ENCODE results near the gene ZNF208.

The ZNF208 gene

GRCh38 chr19:21922276-21922675 is 88.5 kb downstream of the ZNF208 start:
- H3K27ac ChIP-seq (ENCODE audit: poor library complexity, severe bottlenecking): no peak overlapping the region
- H3K27me3 ChIP-seq (ENCODE audit: insufficient read depth, poor library complexity, severe bottlenecking): no peaks in the 10 kb centered on the region
- ATAC-seq (ENCODE audit: low read depth) (no peak), DNase-seq (ENCODE audit: low spot score) (no peak)
- no peak for TF ChIP-seq CTCF (IDR thresholded peaks at IDR 0.05; ENCODE audit: poor library complexity, severe bottlenecking)
- peaks cover 3% of the 10 kb centered on the region for H3K9me3 ChIP-seq (ENCODE audit: severe bottlenecking)
- no peaks in the 10 kb centered on the region for H3K4me1 ChIP-seq (ENCODE audit: insufficient read depth, poor library complexity, severe bottlenecking)
- no peak overlapping the region for H3K4me3 ChIP-seq (ENCODE audit: severe bottlenecking)
- H3K36me3 ChIP-seq (ENCODE audit: low read depth): no peaks in the 10 kb centered on the region

GRCh38 chr19:21921691-21922180 is 89.0 kb downstream of the ZNF208 start:
- H3K36me3 ChIP-seq (ENCODE audit: low read depth): no peaks in the 10 kb centered on the region
- ATAC-seq (ENCODE audit: low read depth) (no peak), DNase-seq (ENCODE audit: low spot score) (no peak)
- no peak overlapping the region for H3K27ac ChIP-seq (ENCODE audit: poor library complexity, severe bottlenecking)
- H3K9me3 ChIP-seq (ENCODE audit: severe bottlenecking): peaks cover 3% of the 10 kb centered on the region
- no peaks in the 10 kb centered on the region for H3K27me3 ChIP-seq (ENCODE audit: insufficient read depth, poor library complexity, severe bottlenecking)
- no peak overlapping the region for H3K4me3 ChIP-seq (ENCODE audit: severe bottlenecking)
- TF ChIP-seq CTCF (IDR thresholded peaks at IDR 0.05; ENCODE audit: poor library complexity, severe bottlenecking): no peak
- H3K4me1 ChIP-seq (ENCODE audit: insufficient read depth, poor library complexity, severe bottlenecking): no peaks in the 10 kb centered on the region

GRCh38 chr19:21915411-21915810 is 95.3 kb downstream of the ZNF208 start:
- no peaks in the 10 kb centered on the region for H3K36me3 ChIP-seq (ENCODE audit: low read depth)
- H3K27me3 ChIP-seq (ENCODE audit: insufficient read depth, poor library complexity, severe bottlenecking): no peaks in the 10 kb centered on the region
- no peak for ATAC-seq (ENCODE audit: low read depth)
- no peak for TF ChIP-seq CTCF (IDR thresholded peaks at IDR 0.05; ENCODE audit: poor library complexity, severe bottlenecking)
- no peak overlapping the region for H3K27ac ChIP-seq (ENCODE audit: poor library complexity, severe bottlenecking)
- DNase-seq (ENCODE audit: low spot score): no peak
- no peaks in the 10 kb centered on the region for H3K4me1 ChIP-seq (ENCODE audit: insufficient read depth, poor library complexity, severe bottlenecking)
- peaks cover 5% of the 10 kb centered on the region for H3K9me3 ChIP-seq (ENCODE audit: severe bottlenecking)
- no peak overlapping the region for H3K4me3 ChIP-seq (ENCODE audit: severe bottlenecking)

- H3K27me3 ChIP-seq (ENCODE audit: insufficient read depth, poor library complexity, severe bottlenecking): no peaks in the 10 kb centered on the region
- no peak overlapping the region for H3K4me3 ChIP-seq (ENCODE audit: severe bottlenecking)
- ATAC-seq (ENCODE audit: low read depth) (no peak), DNase-seq (ENCODE audit: low spot score) (no peak)
- H3K9me3 ChIP-seq (ENCODE audit: severe bottlenecking): peaks cover 2% of the 10 kb centered on the region
- H3K36me3 ChIP-seq (ENCODE audit: low read depth): no peaks in the 10 kb centered on the region
- H3K4me1 ChIP-seq (ENCODE audit: insufficient read depth, poor library complexity, severe bottlenecking): no peaks in the 10 kb centered on the region
- H3K27ac ChIP-seq (ENCODE audit: poor library complexity, severe bottlenecking): no peak overlapping the region
- TF ChIP-seq CTCF (IDR thresholded peaks at IDR 0.05; ENCODE audit: poor library complexity, severe bottlenecking): no peak
Measured at GRCh38 chr19:21912654-21913053, 98.1 kb downstream of the ZNF208 start.

- no peak overlapping the region for H3K27ac ChIP-seq (ENCODE audit: poor library complexity, severe bottlenecking)
- no peaks in the 10 kb centered on the region for H3K4me1 ChIP-seq (ENCODE audit: insufficient read depth, poor library complexity, severe bottlenecking)
- H3K4me3 ChIP-seq (ENCODE audit: severe bottlenecking): no peak overlapping the region
- DNase-seq (ENCODE audit: low spot score): no peak
- H3K27me3 ChIP-seq (ENCODE audit: insufficient read depth, poor library complexity, severe bottlenecking): no peaks in the 10 kb centered on the region
- no peaks in the 10 kb centered on the region for H3K36me3 ChIP-seq (ENCODE audit: low read depth)
- H3K9me3 ChIP-seq (ENCODE audit: severe bottlenecking): peaks cover 7% of the 10 kb centered on the region
- ATAC-seq (ENCODE audit: low read depth): no peak
- no peak for TF ChIP-seq CTCF (IDR thresholded peaks at IDR 0.05; ENCODE audit: poor library complexity, severe bottlenecking)
Measured at GRCh38 chr19:21910318-21910717, 100.4 kb downstream of the ZNF208 start.

Data from RWPE2 (cell line).